K562 (cell line): ENCODE measurements around the gene NCF2. TPM values are rescaled to one million over a fixed set of nuclear protein-coding genes. Genes with fewer than 3 reads are reported as not detected.

Experiments
- ARHGAP35 ChIP-seq: fragments of 450-650 bp; IDR thresholded peaks from 2 replicates; pipeline ENCODE4 v1.6.1; 2018; ENCODE audit not compliant: partially characterized antibody
- ATF7 ChIP-seq: fragments of 450-650 bp; IDR thresholded peaks from 2 replicates; pipeline ENCODE4 v1.7.1; 2014; ENCODE audit warnings: mild to moderate bottlenecking, moderate library complexity
- CBFB ChIP-seq: sonication (generic); formaldehyde crosslinking; IDR thresholded peaks from 2 replicates; pipeline ENCODE4 v1.4.0; 2020; ENCODE audit warnings: mild to moderate bottlenecking, missing genetic modification reagents
- CHD4 ChIP-seq: fragments of 200-600 bp; sonication (generic); IDR thresholded peaks from 3 replicates; pipeline ENCODE4 v1.6.1; 2012; ENCODE audit warnings: low read depth, mild to moderate bottlenecking, mixed read lengths, low read length, inconsistent platforms; ENCODE audit not compliant: insufficient read depth, insufficient replicate concordance, poor library complexity, severe bottlenecking
- CTCF ChIP-seq, 3 experiments: IDR thresholded peaks in 2 of 3; conservative IDR thresholded peaks in 1 of 3; 2 replicates each; pipeline ENCODE4 v1.5.1; 2011 to 2012; ENCODE audit warnings: low read length in 3 of 3, mild to moderate bottlenecking in 3 of 3, control low read depth in 2 of 3, improper control_type of control experiment in 1 of 3, inconsistent platforms in 1 of 3, low read depth in 1 of 3, mixed read lengths in 1 of 3, moderate library complexity in 1 of 3; ENCODE audit not compliant: insufficient read depth in 2 of 3
- EP300 ChIP-seq: IDR thresholded peaks from 2 replicates; pipeline ENCODE4 v1.6.1; 2012; ENCODE audit warnings: low read length, improper control_type of control experiment
- GTF2E2 ChIP-seq: fragments of 200-800 bp; sonication (Bioruptor generic); IDR thresholded peaks from 2 replicates; pipeline ENCODE4 v1.6.1; 2016; ENCODE audit warnings: missing genetic modification characterization, missing compliant biosample characterization
- NCOA4 ChIP-seq: fragments of 450-650 bp; IDR thresholded peaks from 2 replicates; pipeline ENCODE4 v1.6.1; 2018; ENCODE audit warnings: mild to moderate bottlenecking; ENCODE audit not compliant: partially characterized antibody
- RAD21 ChIP-seq, 2 experiments: fragments of 250-450 bp in 1 of 2; fragments of 450-650 bp in 1 of 2; sonication (Bioruptor Pico) in 1 of 2; formaldehyde crosslinking in 1 of 2; IDR thresholded peaks in 1 of 2; conservative IDR thresholded peaks in 1 of 2; 2 replicates each; pipeline versions ENCODE4 v1.4.0 to v1.8.0; 2020 to 2022; ENCODE audit warnings: mild to moderate bottlenecking in 2 of 2, moderate library complexity in 1 of 2
- RB1 ChIP-seq: fragments of 450-650 bp; IDR thresholded peaks from 2 replicates; pipeline ENCODE4 v1.6.1; 2017; ENCODE audit warnings: low read depth, mild to moderate bottlenecking
- U2AF1 ChIP-seq: fragments of 200-400 bp; formaldehyde crosslinking; optimal IDR thresholded peaks from 2 replicates; pipeline ENCODE3; 2017; ENCODE audit warnings: mild to moderate bottlenecking, low read depth, low read length, moderate library complexity
- YBX1 ChIP-seq: fragments of 450-650 bp; IDR thresholded peaks from 2 replicates; pipeline ENCODE4 v1.7.1; 2016; ENCODE audit warnings: mild to moderate bottlenecking
- ZNF121 ChIP-seq: sonication (generic); formaldehyde crosslinking; conservative IDR thresholded peaks from 2 replicates; pipeline ENCODE4 v1.8.0; 2022; ENCODE audit warnings: missing genetic modification reagents
- polyA plus RNA-seq, 8 experiments: library from polyadenylated mRNA; depleted of rRNA in 4 of 8; stranded (reverse) in 5 of 8; unstranded in 3 of 8; fragments of >200 nt; fragmentation: Nextera tagmentation in 2 of 8; fragmentation: Illumina TruSeq in 1 of 8; extraction: Ambion mirVana in 2 of 8; extraction: Trizol in 1 of 8; gene quantifications; 2 replicates each; pipeline versions ENCODE4 v1.2.1 to v1.2.3, GENCODE V29; 2011 to 2014; ENCODE audit warnings: inconsistent platforms in 1 of 8, missing spikeins in 1 of 8
- total RNA-seq, 7 experiments: library from RNA; depleted of rRNA in 6 of 7; stranded (reverse); fragments of >200 nt in 6 of 7; fragmentation: Illumina TruSeq in 2 of 7; extraction: Trizol in 2 of 7; gene quantifications; 2 replicates each; pipeline versions ENCODE4 v1.2.1 to v1.2.3, GENCODE V29; 2011 to 2021; ENCODE audit warnings: low replicate concordance in 1 of 7

The NCF2 gene
- total and polyA plus RNA-seq, 9 of the 15 experiments (the other 6 are each of a cell fraction or from before 2014, with no cell fraction given) = 0.07 to 0.54 (median 0.16) TPM; not detected in 3

GRCh38 chr1:183580281-183580682 is 10.0 kb downstream of the NCF2 start (continued):
- TF ChIP-seq NCOA4 (no peak), CTCF (IDR thresholded peaks at IDR 0.05 in 2 of 3, conservative IDR thresholded peaks at IDR 0.05 in 1 of 3; ENCODE audit: insufficient read depth in 2 of 3, low read depth in 1 of 3, low read length in 3 of 3) (peak; percentile 40 to 60 (median 46); a peak in 5 of 6 replicates), ARHGAP35 (no peak), CBFB (CRISPR knock-in tag) (no peak), ZNF121 (CRISPR knock-in tag) (no peak), CHD4 (no peak), U2AF1 (no peak), RAD21 (CRISPR knock-in tag; conservative IDR thresholded peaks at IDR 0.05 in 1 of 2, IDR thresholded peaks at IDR 0.05 in 1 of 2) (peak in 1 of 2 experiments; percentile 52; a peak in 2 of 4 replicates), YBX1 (no peak), GTF2E2 (no peak), EP300 (no peak), RB1 (no peak), ATF7 (0 out of 2 replicates have a peak, but pooled peaks have one; percentile 24)
